Stimulated activated CD4-positive, alpha-beta T cell treated with anti-CD3 and anti-CD28 coated beads, Interleukin-4, amount 100 ng/mL, for 4 hours (primary cell): Measurements from ENCODE around the gene FOXK2.
"Not testable (repeated sequence)": the region's sequence is repeated elsewhere in the genome, so short reads cannot be mapped to it uniquely, and the experiment has no call there.

Experiments used
- DNase-seq, 2 experiments: peaks; one replicate each; pipeline ENCODE4 v3.0.0-alpha.2; 2020

Gene FOXK2

GRCh38 chr17:82565551-82565950 lies 46.0 kb downstream of the FOXK2 start:
- DNase-seq: no peak

- DNase-seq: no peak
Observed at GRCh38 chr17:82566129-82566960, 46.8 kb downstream of the FOXK2 start.

- no peak for DNase-seq
Observed at GRCh38 chr17:82567286-82567685, 47.8 kb downstream of the FOXK2 start.

GRCh38 chr17:82568997-82569393 lies 49.5 kb downstream of the FOXK2 start:
- no peak for DNase-seq

- no peak for DNase-seq
Observed at GRCh38 chr17:82569621-82570020, 50.1 kb downstream of the FOXK2 start.

GRCh38 chr17:82570277-82570676 lies 50.7 kb downstream of the FOXK2 start:
- DNase-seq: no peak

GRCh38 chr17:82571855-82572254 lies 52.3 kb downstream of the FOXK2 start:
- DNase-seq: no peak

GRCh38 chr17:82574041-82574440 lies 54.5 kb downstream of the FOXK2 start:
- DNase-seq: no peak

- DNase-seq: not testable (repeated sequence)
Observed at GRCh38 chr17:82575581-82576221, 56.2 kb downstream of the FOXK2 start.

- DNase-seq: no peak
Observed at GRCh38 chr17:82577300-82577699, 57.8 kb downstream of the FOXK2 start.

- DNase-seq: not testable (repeated sequence)
Observed at GRCh38 chr17:82579969-82580368, 60.4 kb downstream of the FOXK2 start.

GRCh38 chr17:82582213-82582612 lies 62.7 kb downstream of the FOXK2 start:
- no peak for DNase-seq

GRCh38 chr17:82582709-82583108 lies 63.2 kb downstream of the FOXK2 start:
- DNase-seq: no peak

GRCh38 chr17:82583720-82584234 lies 64.2 kb downstream of the FOXK2 start:
- DNase-seq: peak in 1 of 2 experiments; percentile 15

GRCh38 chr17:82585935-82586575 lies 66.5 kb downstream of the FOXK2 start:
- not testable (repeated sequence) for DNase-seq

- no peak for DNase-seq
Observed at GRCh38 chr17:82586576-82587233, 67.2 kb downstream of the FOXK2 start.

GRCh38 chr17:82587234-82588086 lies 67.9 kb downstream of the FOXK2 start:
- DNase-seq: no peak

GRCh38 chr17:82588266-82589175 lies 69.0 kb downstream of the FOXK2 start:
- DNase-seq: no peak

GRCh38 chr17:82589851-82590180 lies 70.3 kb downstream of the FOXK2 start:
- DNase-seq: no peak

- DNase-seq: no peak
Observed at GRCh38 chr17:82590216-82590615, 70.7 kb downstream of the FOXK2 start.

GRCh38 chr17:82590881-82591539 lies 71.5 kb downstream of the FOXK2 start:
- no peak for DNase-seq
